H1 (cell line): Measurements from ENCODE around the gene SIRT7.
A peak's percentile ranks its signal among the peaks of the same experiment; 100 is the strongest.

Source experiments
- CREB1 ChIP-seq: IDR thresholded peaks from 2 replicates; pipeline ENCODE4 v1.6.1; 2012; ENCODE audit warnings: inconsistent platforms
- FOSL1 ChIP-seq: IDR thresholded peaks from 2 replicates; pipeline ENCODE4 v1.6.1; 2011; ENCODE audit warnings: mild to moderate bottlenecking, low read depth, low read length, moderate library complexity; ENCODE audit not compliant: insufficient read depth
- MAFK ChIP-seq: IDR thresholded peaks from 2 replicates; pipeline ENCODE4 v1.6.1; 2012; ENCODE audit warnings: low read depth, mild to moderate bottlenecking, improper control_type of control experiment, low read length
- MAX ChIP-seq: IDR thresholded peaks from 2 replicates; pipeline ENCODE4 v1.6.1; 2012; ENCODE audit warnings: inconsistent platforms
- TAF1 ChIP-seq: IDR thresholded peaks from 2 replicates; pipeline ENCODE4 v1.6.1; 2011; ENCODE audit warnings: mild to moderate bottlenecking, low read depth, low read length
- TF ChIP-seq, protein P1 (sequence below), 3 experiments: IDR thresholded peaks; 1 replicate in 2 of 3; 2 replicates in 1 of 3; pipeline versions ENCODE4 v1.5.1 to v1.6.1; 2011; ENCODE audit warnings: low read length in 3 of 3, mild to moderate bottlenecking in 3 of 3, inconsistent platforms in 2 of 3, low read depth in 1 of 3, moderate library complexity in 1 of 3; ENCODE audit not compliant: insufficient read depth in 1 of 3; ENCODE audit errors: control extremely low read depth in 1 of 3

GRCh38 chr17:81926451-81927151 lies 8.6 kb upstream of the SIRT7 start:
- TF ChIP-seq CREB1 (peak; percentile 35; the same call in 1 of the 2 replicates), MAX (peak; percentile 38; the same call in 1 of the 2 replicates), FOSL1 (no peak), MAFK (peak; percentile 86; the same call in 1 of the 2 replicates), TAF1 (peak; percentile 20; the same call in 1 of the 2 replicates)
- TF ChIP-seq, protein P1, sequence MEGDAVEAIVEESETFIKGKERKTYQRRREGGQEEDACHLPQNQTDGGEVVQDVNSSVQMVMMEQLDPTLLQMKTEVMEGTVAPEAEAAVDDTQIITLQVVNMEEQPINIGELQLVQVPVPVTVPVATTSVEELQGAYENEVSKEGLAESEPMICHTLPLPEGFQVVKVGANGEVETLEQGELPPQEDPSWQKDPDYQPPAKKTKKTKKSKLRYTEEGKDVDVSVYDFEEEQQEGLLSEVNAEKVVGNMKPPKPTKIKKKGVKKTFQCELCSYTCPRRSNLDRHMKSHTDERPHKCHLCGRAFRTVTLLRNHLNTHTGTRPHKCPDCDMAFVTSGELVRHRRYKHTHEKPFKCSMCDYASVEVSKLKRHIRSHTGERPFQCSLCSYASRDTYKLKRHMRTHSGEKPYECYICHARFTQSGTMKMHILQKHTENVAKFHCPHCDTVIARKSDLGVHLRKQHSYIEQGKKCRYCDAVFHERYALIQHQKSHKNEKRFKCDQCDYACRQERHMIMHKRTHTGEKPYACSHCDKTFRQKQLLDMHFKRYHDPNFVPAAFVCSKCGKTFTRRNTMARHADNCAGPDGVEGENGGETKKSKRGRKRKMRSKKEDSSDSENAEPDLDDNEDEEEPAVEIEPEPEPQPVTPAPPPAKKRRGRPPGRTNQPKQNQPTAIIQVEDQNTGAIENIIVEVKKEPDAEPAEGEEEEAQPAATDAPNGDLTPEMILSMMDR (IDR thresholded peaks at IDR 0.05; ENCODE audit: control extremely low read depth in 1 of 3, insufficient read depth in 1 of 3, low read depth in 1 of 3, low read length in 3 of 3) = no peak
